Neuronal stem cell (in vitro differentiated cells): ENCODE results near the gene EXOG. TPM values are rescaled to one million over a fixed set of nuclear protein-coding genes. Genes with fewer than 3 reads are reported as not detected.

Source experiments
- DNase-seq: peaks from one replicate; pipeline ENCODE4 v3.0.0-alpha.2; 2013; ENCODE audit warnings: low spot score
- H2AFZ ChIP-seq: one replicate; pipeline ENCODE4 v1.6.1; 2013; ENCODE audit warnings: mild to moderate bottlenecking, low read length, inconsistent platforms
- H2AK5ac ChIP-seq: 2 replicates; pipeline ENCODE4 v1.6.1; 2013; ENCODE audit warnings: low read depth, mild to moderate bottlenecking, inconsistent platforms, low read length, moderate library complexity, mixed read lengths
- H2BK120ac ChIP-seq: 2 replicates; pipeline ENCODE4 v1.6.1; 2013; ENCODE audit warnings: low read depth, mild to moderate bottlenecking, inconsistent platforms, low read length, moderate library complexity, mixed read lengths
- H2BK12ac ChIP-seq: one replicate; pipeline ENCODE4 v1.6.1; 2013; ENCODE audit warnings: low read length, inconsistent platforms
- H2BK15ac ChIP-seq: 2 replicates; pipeline ENCODE4 v1.6.1; 2013; ENCODE audit warnings: mild to moderate bottlenecking, low read length, inconsistent platforms, mixed read lengths
- H2BK5ac ChIP-seq: one replicate; pipeline ENCODE4 v1.6.1; 2013; ENCODE audit warnings: inconsistent platforms, mild to moderate bottlenecking, low read length, moderate library complexity
- H3K14ac ChIP-seq: one replicate; pipeline ENCODE4 v1.6.1; 2013; ENCODE audit warnings: low read length, inconsistent platforms
- H3K18ac ChIP-seq: 2 replicates; pipeline ENCODE4 v1.6.1; 2013; ENCODE audit warnings: low read length, inconsistent platforms
- H3K23ac ChIP-seq: 2 replicates; pipeline ENCODE4 v1.6.1; 2013; ENCODE audit warnings: low read depth, mild to moderate bottlenecking, mixed read lengths, low read length, inconsistent platforms; ENCODE audit not compliant: poor library complexity
- H3K27ac ChIP-seq: replicated peaks from 3 replicates; pipeline ENCODE4 v1.5.1; 2013; ENCODE audit warnings: low read length, inconsistent platforms
- H3K27me3 ChIP-seq, 3 experiments: 2 replicates each; pipeline ENCODE4 v1.6.1; 2013; ENCODE audit warnings: low read length in 3 of 3, mild to moderate bottlenecking in 2 of 3, inconsistent platforms in 1 of 3, low read depth in 1 of 3, mixed read lengths in 1 of 3, moderate library complexity in 1 of 3; ENCODE audit not compliant: control insufficient read depth in 3 of 3, insufficient read depth in 3 of 3
- H3K36me3 ChIP-seq, 2 donors: replicated peaks in 1 of 2; 2 replicates each; pipeline ENCODE4 v1.6.1; 2013; ENCODE audit warnings: low read length in 2 of 2; ENCODE audit not compliant: control insufficient read depth in 2 of 2, insufficient read depth in 2 of 2
- H3K4ac ChIP-seq: 2 replicates; pipeline ENCODE4 v1.6.1; 2013; ENCODE audit warnings: inconsistent platforms, mild to moderate bottlenecking, low read length, moderate library complexity
- H3K4me1 ChIP-seq, 2 donors: 1 replicate in 1 of 2; 2 replicates in 1 of 2; pipeline ENCODE4 v1.6.1; 2013; ENCODE audit warnings: low read length in 2 of 2, low read depth in 1 of 2; ENCODE audit not compliant: control insufficient read depth in 2 of 2, insufficient read depth in 1 of 2
- H3K4me2 ChIP-seq: one replicate; pipeline ENCODE4 v1.6.1; 2013; ENCODE audit warnings: mild to moderate bottlenecking, low read length, inconsistent platforms; ENCODE audit not compliant: insufficient read depth, poor library complexity, severe bottlenecking
- H3K4me3 ChIP-seq, 2 donors: 2 replicates each; pipeline ENCODE4 v1.5.1; 2013; ENCODE audit warnings: low read length in 2 of 2, mild to moderate bottlenecking in 2 of 2, inconsistent platforms in 1 of 2, moderate library complexity in 1 of 2
- H3K79me1 ChIP-seq: one replicate; pipeline ENCODE4 v1.6.1; 2013; ENCODE audit warnings: low read depth, mild to moderate bottlenecking, inconsistent platforms, low read length, moderate library complexity
- H3K9ac ChIP-seq: one replicate; pipeline ENCODE4 v1.6.1; 2013; ENCODE audit warnings: mild to moderate bottlenecking, low read depth, low read length, inconsistent platforms; ENCODE audit not compliant: poor library complexity
- H3K9me3 ChIP-seq, 2 donors: replicated peaks in 1 of 2; 2 replicates each; pipeline versions ENCODE3 to v1.6.1; 2013; ENCODE audit warnings: low read length in 2 of 2, mild to moderate bottlenecking in 2 of 2, inconsistent platforms in 1 of 2, low read depth in 1 of 2, mixed read lengths in 1 of 2, moderate library complexity in 1 of 2; ENCODE audit not compliant: control insufficient read depth in 2 of 2, insufficient read depth in 1 of 2
- H4K8ac ChIP-seq: one replicate; pipeline ENCODE4 v1.6.1; 2013; ENCODE audit warnings: low read depth, mild to moderate bottlenecking, inconsistent platforms, low read length, moderate library complexity
- H4K91ac ChIP-seq: one replicate; pipeline ENCODE4 v1.6.1; 2013; ENCODE audit warnings: low read length, low read depth, mild to moderate bottlenecking, inconsistent platforms; ENCODE audit not compliant: poor library complexity
- WGBS, 2 donors: extraction: QIAGEN DNeasy Blood & Tissue Kit; methylation state at CpG; one replicate each; pipeline ENCODE4 v1.1.7; 2013; ENCODE audit warnings: missing lambda C conversion rate in 2 of 2, mixed read lengths in 1 of 2; ENCODE audit not compliant: insufficient read length in 2 of 2, insufficient replicate concordance in 1 of 2; ENCODE audit errors: extremely low coverage in 2 of 2; 5-methylcytosine and 5-hydroxymethylcytosine counted together
- polyA plus RNA-seq, 2 experiments: library from polyadenylated mRNA; stranded (reverse); fragments of 200-250 nt; gene quantifications; one replicate each; pipeline ENCODE4 v1.2.3, GENCODE V29; 2013

The EXOG gene, protein sequence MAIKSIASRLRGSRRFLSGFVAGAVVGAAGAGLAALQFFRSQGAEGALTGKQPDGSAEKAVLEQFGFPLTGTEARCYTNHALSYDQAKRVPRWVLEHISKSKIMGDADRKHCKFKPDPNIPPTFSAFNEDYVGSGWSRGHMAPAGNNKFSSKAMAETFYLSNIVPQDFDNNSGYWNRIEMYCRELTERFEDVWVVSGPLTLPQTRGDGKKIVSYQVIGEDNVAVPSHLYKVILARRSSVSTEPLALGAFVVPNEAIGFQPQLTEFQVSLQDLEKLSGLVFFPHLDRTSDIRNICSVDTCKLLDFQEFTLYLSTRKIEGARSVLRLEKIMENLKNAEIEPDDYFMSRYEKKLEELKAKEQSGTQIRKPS
- 10.3 TPM for polyA plus RNA-seq (2013, experiment 1 of 2)
- 11.4 TPM for polyA plus RNA-seq (2013, experiment 2 of 2)

DNA sequence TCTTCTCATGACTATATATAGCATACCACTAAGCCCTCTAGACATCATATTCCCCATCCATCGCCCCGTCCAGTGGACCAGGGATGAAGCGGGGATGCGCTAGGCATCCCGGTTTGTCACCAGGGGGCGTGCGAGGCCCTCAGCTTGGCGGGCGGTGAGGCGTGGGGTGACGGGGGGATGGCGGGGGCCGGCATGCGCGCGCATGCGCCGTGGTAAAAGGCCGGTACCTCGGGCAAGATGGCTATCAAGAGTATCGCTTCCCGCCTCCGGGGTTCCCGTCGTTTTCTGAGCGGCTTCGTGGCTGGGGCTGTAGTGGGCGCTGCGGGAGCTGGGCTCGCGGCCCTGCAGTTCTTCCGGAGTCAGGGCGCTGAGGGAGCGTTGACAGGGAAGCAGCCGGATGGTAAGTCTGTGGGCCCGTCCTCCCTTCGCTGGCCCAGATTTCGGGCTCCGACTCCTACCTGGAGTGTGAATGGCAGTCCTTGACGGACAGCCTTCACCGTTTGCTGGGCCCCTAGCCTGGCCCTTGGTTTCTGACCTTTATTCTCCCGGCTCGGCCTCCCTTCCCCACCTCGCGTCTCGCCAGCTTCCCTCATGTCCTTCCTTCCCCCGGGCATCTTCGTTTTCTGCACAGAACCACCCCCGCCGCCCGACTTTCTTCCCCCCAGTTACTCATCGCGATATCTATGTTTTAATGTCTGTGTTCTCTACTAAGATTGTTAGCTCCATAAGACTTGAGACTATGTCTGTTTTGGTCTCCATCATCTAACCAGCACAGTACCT, at the start of gene EXOG:
Gene EXOG (plus strand): TSS at position 210 of the 780 bp plus-strand sequence. CDS start 28 bp downstream, at position 238.
- Histone ChIP-seq H3K23ac (peak within 1 kb of the TSS; percentile 97), H3K4me3 (peak within 1 kb of the TSS; percentile 67 to 91), H2BK12ac (no peak within 1 kb of the TSS), H2BK15ac (peak within 1 kb of the TSS; percentile 88), H3K79me1 (no peaks in the 10 kb centered on the region), H3K4me1 (peaks cover 0 to 6% of the 10 kb centered on the region in 2 donors), H4K8ac (no peak within 1 kb of the TSS), H2AFZ (peak within 1 kb of the TSS; percentile 96), H3K9ac (peak within 1 kb of the TSS; percentile 91), H3K27me3 (no peaks in the 10 kb centered on the region), H4K91ac (no peak within 1 kb of the TSS), H3K18ac (peak within 1 kb of the TSS; percentile 80), H2AK5ac (no peak within 1 kb of the TSS), H3K9me3 (no peaks in the 10 kb centered on the region), H2BK120ac (no peak within 1 kb of the TSS), H3K4ac (no peak within 1 kb of the TSS), H3K4me2 (peak within 1 kb of the TSS; percentile 73), H3K14ac (peak within 1 kb of the TSS; percentile 60), H3K27ac (peak within 1 kb of the TSS; percentile 89), H3K36me3 (peaks cover 8 to 60% of the 10 kb centered on the region in 2 donors), H2BK5ac (peak within 1 kb of the TSS; percentile 96)
- WGBS, 2 donors = no CpG with 5 or more reads among the region's 53 CpGs
- peak; percentile 90 for DNase-seq

DNA sequence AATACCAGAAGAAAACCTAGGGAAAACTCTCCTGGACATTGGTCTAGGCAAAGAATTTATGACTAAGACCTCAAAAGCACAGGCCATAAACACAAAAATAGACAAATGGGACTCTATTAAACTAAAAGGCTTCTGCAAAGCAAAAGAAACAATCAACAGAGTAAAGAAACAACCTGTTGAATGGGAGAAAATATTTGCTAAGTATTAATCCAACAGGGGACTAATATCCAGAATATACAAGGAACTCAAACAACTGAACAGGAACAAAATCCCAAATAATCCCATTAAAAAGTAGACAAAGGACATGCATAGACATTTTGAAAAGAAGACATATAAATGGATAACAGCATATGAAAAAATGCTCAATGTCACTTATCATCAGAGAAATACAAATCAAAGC, 49.3 kb upstream of the EXOG start:
- Histone ChIP-seq H2BK120ac (no peak overlapping the region), H3K14ac (no peak overlapping the region), H4K8ac (no peak overlapping the region), H3K9ac (no peak overlapping the region), H2AFZ (no peak overlapping the region), H3K18ac (no peak overlapping the region), H3K36me3 (no peaks in the 10 kb centered on the region), H3K4ac (no peak overlapping the region), H3K4me2 (no peak overlapping the region), H2AK5ac (no peak overlapping the region), H3K27me3 (no peaks in the 10 kb centered on the region), H3K79me1 (no peaks in the 10 kb centered on the region), H2BK12ac (no peak overlapping the region), H3K27ac (no peak overlapping the region), H3K9me3 (peaks cover 3% of the 10 kb centered on the region in 2 donors), H2BK15ac (no peak overlapping the region), H3K4me3 (no peak overlapping the region), H4K91ac (no peak overlapping the region), H3K23ac (no peak overlapping the region), H3K4me1 (no peaks in the 10 kb centered on the region), H2BK5ac (no peak overlapping the region)
- no peak for DNase-seq

DNA sequence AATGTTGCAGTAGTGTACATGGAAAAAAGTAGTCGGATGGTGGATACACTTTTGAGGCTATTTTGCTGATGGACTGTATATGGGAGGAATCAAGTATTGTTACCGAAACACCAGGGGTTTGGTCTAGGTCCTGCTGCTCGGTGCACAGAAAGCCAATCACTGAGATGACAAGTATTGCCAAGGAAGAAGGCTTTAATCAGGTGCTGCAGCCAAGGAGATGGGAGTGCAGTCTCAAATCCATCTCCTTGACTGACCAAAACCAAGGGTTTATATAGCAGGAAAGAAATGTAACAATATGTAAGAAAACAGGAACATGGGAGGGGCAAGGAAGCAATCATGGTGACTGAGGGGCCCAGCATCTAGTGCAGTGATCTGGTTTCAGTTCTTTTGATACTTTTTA, 45.3 kb upstream of the EXOG start:
- no peak overlapping the region for H2BK5ac ChIP-seq
- H3K27me3 ChIP-seq = no peaks in the 10 kb centered on the region
- no peak overlapping the region for H3K4me2 ChIP-seq
- no peak overlapping the region for H3K18ac ChIP-seq
- no peak overlapping the region for H4K8ac ChIP-seq
- H3K9ac ChIP-seq = no peak overlapping the region
- no peak overlapping the region for H2BK15ac ChIP-seq
- H3K4me1 ChIP-seq = peaks cover 6 to 8% of the 10 kb centered on the region in 2 donors
- H2BK120ac ChIP-seq = no peak overlapping the region
- no peak overlapping the region for H2BK12ac ChIP-seq
- DNase-seq = no peak
- peaks cover 7% of the 10 kb centered on the region for H3K79me1 ChIP-seq
- no peak overlapping the region for H4K91ac ChIP-seq
- H2AK5ac ChIP-seq = no peak overlapping the region
- H3K23ac ChIP-seq = no peak overlapping the region
- no peak overlapping the region for H3K4me3 ChIP-seq
- H3K36me3 ChIP-seq = peaks cover 0 to 2% of the 10 kb centered on the region in 2 donors
- no peak overlapping the region for H3K14ac ChIP-seq
- H3K9me3 ChIP-seq = peaks cover 3% of the 10 kb centered on the region in 2 donors
- H3K27ac ChIP-seq = no peak overlapping the region
- H2AFZ ChIP-seq = no peak overlapping the region
- no peak overlapping the region for H3K4ac ChIP-seq
- WGBS, 2 donors = no CpG with 5 or more reads among the region's 3 CpGs
